Esophagus muscularis mucosa (tissue), 4 donors: ENCODE results near the gene CTNND1.

Source experiments
- CTCF ChIP-seq, 3 experiments: fragments of 200-600 bp in 2 of 3; fragments of 450-650 bp in 1 of 3; sonication (generic) in 2 of 3; IDR thresholded peaks; one replicate each; pipeline ENCODE4 v1.5.1; 2017 to 2019; ENCODE audit warnings: antibody characterized with exemption in 3 of 3, mild to moderate bottlenecking in 2 of 3, moderate library complexity in 1 of 3
- EP300 ChIP-seq: sonication (generic); formaldehyde crosslinking; IDR thresholded peaks from one replicate; pipeline ENCODE4 v1.6.1; 2017; ENCODE audit warnings: antibody characterized with exemption
- POLR2A ChIP-seq: fragments of 450-650 bp; IDR thresholded peaks from one replicate; pipeline ENCODE4 v1.6.1; 2017; ENCODE audit warnings: antibody characterized with exemption, moderate library complexity, mild to moderate bottlenecking, low read depth
- POLR2AphosphoS5 ChIP-seq, 2 donors: sonication (generic); formaldehyde crosslinking; IDR thresholded peaks; one replicate each; pipeline ENCODE4 v1.6.1; 2017; ENCODE audit warnings: antibody characterized with exemption in 2 of 2

GRCh38 chr11:57819252-57819979, 57.8 kb downstream of the CTNND1 start:
- TF ChIP-seq CTCF (IDR thresholded peaks at IDR 0.05) (no peak), POLR2A (no peak), EP300 (no peak), POLR2AphosphoS5 (IDR thresholded peaks at IDR 0.05) (no peak)
